ENCODE results near the gene EPDR1. TPM values are rescaled to one million over a fixed set of nuclear protein-coding genes. Genes with fewer than 3 reads are reported as not detected.

EPDR1 gene
- total and polyA plus RNA-seq, 2 experiments from 2014 or later = 4.4 to 13.8 TPM

GRCh38 chr7:37964196-37964595, 43.8 kb downstream of the EPDR1 start (continued):
- no peak for TF ChIP-seq ZNF462 (CRISPR knock-in tag; IDR thresholded peaks at IDR 0.05)
- no peak for TF ChIP-seq EZH2 (IDR thresholded peaks at IDR 0.05; ENCODE audit: low read depth, unreplicated experiment)

- Histone ChIP-seq H3K4me1 (ENCODE audit: insufficient read depth) (no peaks in the 10 kb centered on the region), H3F3A (replicated peaks; ENCODE audit: low read depth) (no peaks in the 10 kb centered on the region), H3K9me2 (ENCODE audit: insufficient read depth) (0 out of 2 replicates have a peak, but pooled peaks cover 5% of the 10 kb centered on the region), H3K36me3 (ENCODE audit: insufficient read depth) (no peaks in the 10 kb centered on the region), H3K4me2 (no peak overlapping the region), H3K4me3 (no peak overlapping the region), H3K79me2 (replicated peaks; ENCODE audit: insufficient read depth) (no peaks in the 10 kb centered on the region), H3K27ac (ENCODE audit: low read depth) (no peak overlapping the region), H2AFZ (no peak overlapping the region), H4K20me1 (replicated peaks; ENCODE audit: insufficient read depth) (no peaks in the 10 kb centered on the region), H3K27me3 (ENCODE audit: insufficient read depth) (no peaks in the 10 kb centered on the region)
- DNase-seq (ENCODE audit: low spot score) (no peak), ATAC-seq (no peak)
- Mint-ChIP-seq H3K27me3 (ENCODE audit: insufficient read depth, low read depth, poor library complexity) (no peaks in the 10 kb centered on the region), H3K4me1 (peaks cover 3% of the 10 kb centered on the region; the same call in 1 of the 3 replicates), H3K9me3 (no peaks in the 10 kb centered on the region), H3K36me3 (ENCODE audit: low read depth) (no peaks in the 10 kb centered on the region), H3K27ac (no peak overlapping the region), H3K4me3 (no peak overlapping the region)
- TF ChIP-seq, protein P1, sequence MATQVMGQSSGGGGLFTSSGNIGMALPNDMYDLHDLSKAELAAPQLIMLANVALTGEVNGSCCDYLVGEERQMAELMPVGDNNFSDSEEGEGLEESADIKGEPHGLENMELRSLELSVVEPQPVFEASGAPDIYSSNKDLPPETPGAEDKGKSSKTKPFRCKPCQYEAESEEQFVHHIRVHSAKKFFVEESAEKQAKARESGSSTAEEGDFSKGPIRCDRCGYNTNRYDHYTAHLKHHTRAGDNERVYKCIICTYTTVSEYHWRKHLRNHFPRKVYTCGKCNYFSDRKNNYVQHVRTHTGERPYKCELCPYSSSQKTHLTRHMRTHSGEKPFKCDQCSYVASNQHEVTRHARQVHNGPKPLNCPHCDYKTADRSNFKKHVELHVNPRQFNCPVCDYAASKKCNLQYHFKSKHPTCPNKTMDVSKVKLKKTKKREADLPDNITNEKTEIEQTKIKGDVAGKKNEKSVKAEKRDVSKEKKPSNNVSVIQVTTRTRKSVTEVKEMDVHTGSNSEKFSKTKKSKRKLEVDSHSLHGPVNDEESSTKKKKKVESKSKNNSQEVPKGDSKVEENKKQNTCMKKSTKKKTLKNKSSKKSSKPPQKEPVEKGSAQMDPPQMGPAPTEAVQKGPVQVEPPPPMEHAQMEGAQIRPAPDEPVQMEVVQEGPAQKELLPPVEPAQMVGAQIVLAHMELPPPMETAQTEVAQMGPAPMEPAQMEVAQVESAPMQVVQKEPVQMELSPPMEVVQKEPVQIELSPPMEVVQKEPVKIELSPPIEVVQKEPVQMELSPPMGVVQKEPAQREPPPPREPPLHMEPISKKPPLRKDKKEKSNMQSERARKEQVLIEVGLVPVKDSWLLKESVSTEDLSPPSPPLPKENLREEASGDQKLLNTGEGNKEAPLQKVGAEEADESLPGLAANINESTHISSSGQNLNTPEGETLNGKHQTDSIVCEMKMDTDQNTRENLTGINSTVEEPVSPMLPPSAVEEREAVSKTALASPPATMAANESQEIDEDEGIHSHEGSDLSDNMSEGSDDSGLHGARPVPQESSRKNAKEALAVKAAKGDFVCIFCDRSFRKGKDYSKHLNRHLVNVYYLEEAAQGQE (IDR thresholded peaks at IDR 0.05; ENCODE audit: unreplicated experiment) = no peak
- TF ChIP-seq JUNB (IDR thresholded peaks at IDR 0.05; ENCODE audit: unreplicated experiment) (no peak), POLR2AphosphoS5 (IDR thresholded peaks at IDR 0.05; ENCODE audit: low read depth) (no peak), ZNF114 (CRISPR knock-in tag; IDR thresholded peaks at IDR 0.05) (no peak), EZH2 (IDR thresholded peaks at IDR 0.05; ENCODE audit: low read depth, unreplicated experiment) (no peak), ETS1 (IDR thresholded peaks at IDR 0.05) (no peak), STAT1 (IDR thresholded peaks at IDR 0.05; ENCODE audit: unreplicated experiment) (no peak), NANOG (IDR thresholded peaks at IDR 0.05; ENCODE audit: borderline replicate concordance) (no peak), ZNF331 (CRISPR knock-in tag; IDR thresholded peaks at IDR 0.05; ENCODE audit: low read depth) (no peak), EZH2phosphoT487 (IDR thresholded peaks at IDR 0.05; ENCODE audit: unreplicated experiment) (no peak), CREB1 (CRISPR knock-in tag; IDR thresholded peaks at IDR 0.05; ENCODE audit: low read depth) (no peak)
- TF ChIP-seq, protein P2, sequence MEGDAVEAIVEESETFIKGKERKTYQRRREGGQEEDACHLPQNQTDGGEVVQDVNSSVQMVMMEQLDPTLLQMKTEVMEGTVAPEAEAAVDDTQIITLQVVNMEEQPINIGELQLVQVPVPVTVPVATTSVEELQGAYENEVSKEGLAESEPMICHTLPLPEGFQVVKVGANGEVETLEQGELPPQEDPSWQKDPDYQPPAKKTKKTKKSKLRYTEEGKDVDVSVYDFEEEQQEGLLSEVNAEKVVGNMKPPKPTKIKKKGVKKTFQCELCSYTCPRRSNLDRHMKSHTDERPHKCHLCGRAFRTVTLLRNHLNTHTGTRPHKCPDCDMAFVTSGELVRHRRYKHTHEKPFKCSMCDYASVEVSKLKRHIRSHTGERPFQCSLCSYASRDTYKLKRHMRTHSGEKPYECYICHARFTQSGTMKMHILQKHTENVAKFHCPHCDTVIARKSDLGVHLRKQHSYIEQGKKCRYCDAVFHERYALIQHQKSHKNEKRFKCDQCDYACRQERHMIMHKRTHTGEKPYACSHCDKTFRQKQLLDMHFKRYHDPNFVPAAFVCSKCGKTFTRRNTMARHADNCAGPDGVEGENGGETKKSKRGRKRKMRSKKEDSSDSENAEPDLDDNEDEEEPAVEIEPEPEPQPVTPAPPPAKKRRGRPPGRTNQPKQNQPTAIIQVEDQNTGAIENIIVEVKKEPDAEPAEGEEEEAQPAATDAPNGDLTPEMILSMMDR (conservative IDR thresholded peaks at IDR 0.05; ENCODE audit: low read depth in 2 of 2) = no peak
Measured at GRCh38 chr7:37970211-37970610, 49.8 kb downstream of the EPDR1 start.
